ENCODE measurements around the gene SETD3.

Gene SETD3

DNA sequence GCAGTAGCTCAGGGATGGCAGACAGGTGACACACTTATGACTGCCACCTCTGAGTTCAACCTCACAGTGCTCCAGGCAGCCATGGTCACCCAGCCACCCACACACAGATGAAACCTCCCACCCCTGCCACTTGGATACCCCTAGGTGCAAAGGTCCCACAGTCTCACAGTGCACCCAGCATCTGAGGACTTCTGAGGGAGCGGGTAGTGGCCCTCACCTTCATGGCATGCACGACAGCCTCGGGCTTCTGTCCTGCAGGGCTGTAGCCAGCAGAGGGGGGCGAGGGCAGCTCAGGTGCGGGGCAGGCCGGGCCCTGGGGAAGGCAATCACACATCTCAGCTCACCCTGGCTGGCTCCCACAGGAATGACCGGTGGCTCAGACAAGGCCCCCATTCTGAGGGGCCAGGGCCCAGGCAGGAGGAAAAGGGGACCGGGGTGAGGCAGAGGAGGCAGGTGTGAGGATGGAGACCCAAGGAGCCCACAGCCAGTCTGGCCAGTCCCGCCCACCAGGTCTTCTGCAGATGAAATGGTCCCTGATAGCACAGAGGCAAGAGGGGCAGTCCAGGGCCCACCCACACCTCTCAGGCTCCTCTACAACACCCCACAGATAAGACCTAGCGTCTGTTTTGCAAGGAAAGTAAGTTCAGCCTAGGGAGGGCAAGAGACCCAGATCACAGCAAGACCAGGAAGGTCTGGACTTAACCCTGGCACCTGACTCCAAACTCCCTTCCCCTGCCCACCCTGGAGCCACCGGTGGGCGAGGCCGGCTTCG, 36.4 kb upstream of the SETD3 start:
- DNase-seq (ENCODE audit: low read depth): no peak

DNA sequence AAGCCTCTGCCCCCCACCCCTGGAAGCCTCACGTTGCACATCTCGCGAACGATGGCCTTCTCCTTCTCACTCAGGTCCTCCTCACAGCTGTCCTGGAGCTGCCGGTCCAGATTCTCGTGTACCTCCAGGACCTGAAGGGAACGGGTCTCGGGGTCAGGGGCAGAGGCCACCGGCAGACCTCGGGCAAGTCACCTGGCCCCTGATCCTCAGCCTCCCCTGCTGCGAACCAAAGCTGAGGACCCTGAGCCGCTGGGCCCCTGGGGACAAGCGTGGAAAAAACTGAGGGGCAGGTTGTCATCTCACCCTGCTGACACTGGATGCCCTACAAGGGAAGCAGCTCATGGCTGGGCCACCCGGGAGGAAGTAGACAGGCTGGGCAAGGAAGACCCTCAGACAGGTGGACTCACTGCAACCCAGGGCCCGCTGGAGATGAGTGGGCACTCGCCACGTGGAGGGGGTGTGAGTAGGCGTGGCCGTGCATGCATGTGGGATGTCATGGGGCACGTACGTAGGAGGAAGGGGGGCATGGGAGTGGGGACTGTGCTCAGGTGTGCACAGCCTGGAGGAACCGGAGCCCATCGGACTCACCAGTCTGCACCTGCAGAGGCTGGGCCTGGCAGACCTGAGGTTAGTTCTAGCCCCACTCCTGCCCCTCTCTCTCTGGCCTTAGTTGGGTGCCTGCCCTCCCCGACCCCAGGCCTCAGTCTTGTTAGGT, 35.7 kb upstream of the SETD3 start:
- DNase-seq (ENCODE audit: low read depth): no peak

GRCh38 chr14:99515301-99516155, 34.9 kb upstream of the SETD3 start:
- no peak for DNase-seq (ENCODE audit: low read depth)

DNA sequence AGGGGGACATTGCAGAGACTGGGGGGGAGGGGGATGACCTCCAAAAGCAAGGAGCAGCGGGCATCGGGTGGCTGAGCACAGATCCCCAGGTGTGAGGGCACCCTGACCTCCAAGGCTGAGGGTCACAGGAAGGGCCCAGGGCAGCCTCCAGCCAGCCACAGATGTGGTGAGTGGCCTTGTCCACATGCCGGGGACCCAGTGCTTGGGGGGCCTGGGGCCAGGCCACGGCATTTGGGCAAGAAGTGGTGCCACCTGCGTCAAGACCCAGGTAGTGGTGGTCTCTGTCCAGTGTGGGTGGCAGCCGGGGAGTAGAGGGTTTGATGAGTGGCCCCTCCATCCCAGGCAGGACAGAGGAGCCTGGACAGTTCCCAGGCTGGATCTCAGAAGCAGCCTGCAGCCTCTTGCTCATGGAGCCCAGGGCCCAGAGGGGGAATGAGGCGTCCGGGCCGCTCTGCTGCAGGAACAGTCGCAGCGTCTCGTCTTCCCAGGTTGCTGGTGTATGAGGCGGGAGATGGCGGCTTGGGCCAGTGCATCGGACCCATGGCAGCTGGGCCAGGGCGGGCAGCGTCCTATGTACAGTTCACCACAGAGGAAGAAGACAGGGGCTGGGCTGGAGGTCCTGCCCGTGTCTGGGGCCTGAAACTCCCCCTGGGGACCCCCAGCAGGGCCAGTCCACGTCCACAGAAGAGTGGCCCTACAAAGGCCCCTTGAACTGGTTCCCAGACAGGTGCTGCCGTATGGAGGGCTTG, 34.1 kb upstream of the SETD3 start:
- no peak for DNase-seq (ENCODE audit: low read depth)

- DNase-seq (ENCODE audit: low read depth): no peak
Measured at GRCh38 chr14:99513946-99514551, 33.4 kb upstream of the SETD3 start.

GRCh38 chr14:99513183-99513694, 32.6 kb upstream of the SETD3 start:
- no peak for DNase-seq (ENCODE audit: low read depth)

DNA sequence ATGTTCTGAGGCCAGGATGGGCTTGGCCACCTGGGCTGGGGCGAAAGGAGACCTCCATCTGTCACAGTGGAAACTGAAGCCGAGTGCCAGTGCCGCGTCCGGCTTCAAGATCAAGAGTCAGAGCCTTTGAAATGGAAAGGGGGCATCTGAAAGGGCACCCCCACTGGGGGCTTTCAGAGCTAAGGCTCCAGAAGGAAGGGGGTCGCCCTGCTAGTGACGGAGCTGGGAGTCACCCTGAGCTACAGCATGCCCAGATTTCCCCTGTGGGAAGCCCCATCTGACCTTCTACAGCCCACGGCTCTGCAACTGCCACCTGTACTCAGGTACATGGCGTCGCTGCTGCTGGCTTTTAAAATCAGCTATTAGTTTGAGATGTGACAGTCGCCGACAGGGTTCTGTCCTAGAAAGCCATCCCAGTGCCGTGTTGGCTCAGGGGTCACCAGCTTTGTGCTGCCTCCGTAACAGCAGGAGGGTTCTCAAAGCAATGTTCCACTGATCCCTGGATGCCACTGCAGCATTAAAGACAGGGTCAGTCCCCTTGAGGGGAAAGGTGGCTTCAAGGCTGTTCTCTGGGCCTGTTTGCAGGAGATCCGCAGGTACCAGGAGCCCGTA, 32.0 kb upstream of the SETD3 start:
- DNase-seq (ENCODE audit: low read depth): no peak

GRCh38 chr14:99512110-99512449, 31.4 kb upstream of the SETD3 start:
- DNase-seq (ENCODE audit: low read depth): no peak

- DNase-seq (ENCODE audit: low read depth): no peak
Measured at GRCh38 chr14:99511421-99512109, 30.9 kb upstream of the SETD3 start.

- no peak for DNase-seq (ENCODE audit: low read depth)
Measured at GRCh38 chr14:99510556-99511139, 30.0 kb upstream of the SETD3 start.

DNA sequence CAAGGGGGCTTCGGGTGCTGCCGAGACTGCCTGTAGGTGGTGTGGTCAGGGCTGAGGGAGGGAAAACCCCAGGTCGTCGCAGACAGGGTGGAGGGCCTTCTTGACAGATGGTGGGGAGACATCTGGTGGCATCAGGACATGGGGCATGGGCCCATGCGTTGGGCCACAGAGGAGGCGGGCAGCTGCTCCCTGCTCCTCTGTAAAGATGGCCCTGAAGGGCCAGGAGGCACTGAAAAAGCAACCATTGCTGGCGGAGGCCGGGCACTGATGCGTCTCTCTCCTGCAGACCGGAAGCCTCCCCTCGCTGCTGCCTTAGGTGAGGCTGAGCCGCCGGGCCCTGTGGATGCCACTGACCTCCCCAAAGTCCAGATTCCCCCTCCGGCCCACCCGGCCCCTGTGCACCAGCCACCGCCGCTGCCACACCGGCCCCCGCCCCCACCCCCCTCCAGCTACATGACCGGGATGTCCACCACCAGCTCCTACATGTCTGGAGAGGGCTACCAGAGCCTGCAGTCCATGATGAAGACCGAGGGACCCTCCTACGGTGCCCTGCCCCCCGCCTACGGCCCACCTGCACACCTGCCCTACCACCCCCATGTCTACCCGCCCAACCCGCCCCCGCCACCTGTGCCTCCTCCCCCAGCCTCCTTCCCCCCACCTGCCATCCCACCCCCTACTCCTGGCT, 29.4 kb upstream of the SETD3 start:
- no peak for DNase-seq (ENCODE audit: low read depth)

- DNase-seq (ENCODE audit: low read depth): no peak
Measured at GRCh38 chr14:99508896-99509629, 28.4 kb upstream of the SETD3 start.

DNA sequence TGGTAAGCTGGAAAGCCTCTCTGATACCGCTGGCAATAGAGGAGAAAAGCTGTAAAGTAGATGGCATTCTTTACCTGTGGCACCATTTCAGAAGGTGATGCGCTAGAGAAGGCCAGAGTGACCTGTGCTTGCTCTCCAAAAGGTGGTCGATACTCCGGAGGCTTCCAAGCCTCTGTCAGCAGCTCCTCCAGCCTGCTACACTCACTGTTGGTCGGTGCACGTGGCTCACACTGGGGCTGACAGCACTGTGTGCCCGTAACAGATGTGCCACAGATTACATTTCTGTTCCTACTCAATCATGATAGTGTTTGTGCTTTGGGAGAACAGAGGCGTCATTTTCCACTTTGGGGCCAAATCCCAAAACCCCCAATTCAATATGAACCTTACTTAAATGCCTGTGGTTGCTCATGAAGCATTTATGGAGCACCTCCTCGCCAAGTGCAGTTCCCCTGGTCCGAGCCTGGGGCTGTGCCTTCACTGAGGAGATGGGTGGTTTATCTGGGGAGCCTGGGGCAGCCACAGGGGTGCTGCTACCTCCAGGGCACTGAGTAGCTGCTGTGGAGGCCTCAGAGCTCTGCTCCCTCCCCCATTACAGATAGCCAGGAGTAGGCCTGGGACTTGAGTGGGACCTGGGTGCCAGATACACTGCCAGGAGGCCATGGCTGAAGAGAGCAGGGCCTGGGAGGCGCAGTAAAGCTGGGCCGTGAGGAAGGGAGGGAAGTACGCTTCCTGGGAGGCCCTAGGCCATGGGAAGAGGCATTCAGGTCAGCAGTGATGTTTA, 27.4 kb upstream of the SETD3 start:
- no peak for DNase-seq (ENCODE audit: low read depth)

DNA sequence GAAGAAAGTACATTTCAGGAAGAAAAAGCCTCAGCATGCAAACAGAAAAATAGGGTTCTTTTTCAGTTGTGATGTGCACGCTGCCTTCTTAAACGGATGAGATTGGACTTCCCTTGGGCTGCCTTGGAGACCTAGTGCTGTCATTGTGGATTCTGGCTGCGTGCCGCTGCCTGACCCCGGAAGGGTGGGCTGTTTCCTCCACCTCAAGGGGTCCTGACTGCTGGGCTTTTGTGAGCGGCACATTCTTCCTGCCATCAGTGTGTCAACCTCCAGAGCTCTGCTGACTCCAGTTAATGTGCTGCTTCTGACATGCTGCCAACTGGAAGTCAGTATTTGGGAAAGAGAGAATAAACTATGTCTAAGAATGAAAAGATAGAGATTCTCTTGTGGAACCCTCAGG, 25.6 kb upstream of the SETD3 start:
- DNase-seq (ENCODE audit: low read depth): no peak

DNA sequence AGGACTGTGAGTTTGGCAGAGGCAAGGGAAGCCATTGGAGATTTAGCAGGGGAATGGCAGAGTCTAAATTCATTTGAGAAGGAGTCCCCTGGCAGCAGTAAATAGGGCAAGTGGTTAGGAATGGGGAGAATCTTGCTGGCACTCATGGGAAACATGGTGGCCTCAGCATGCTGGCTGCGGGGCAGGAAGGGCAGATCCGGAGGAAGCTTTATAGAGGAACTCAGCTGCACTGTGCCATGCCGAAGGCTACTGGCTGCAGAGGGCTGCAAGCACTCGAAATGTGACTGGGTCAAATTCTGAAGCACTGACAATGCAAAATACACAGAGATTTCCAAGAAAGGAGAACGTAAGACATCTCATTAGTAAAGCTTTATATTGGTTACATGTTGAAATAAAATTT, 24.4 kb upstream of the SETD3 start:
- DNase-seq (ENCODE audit: low read depth): no peak

DNA sequence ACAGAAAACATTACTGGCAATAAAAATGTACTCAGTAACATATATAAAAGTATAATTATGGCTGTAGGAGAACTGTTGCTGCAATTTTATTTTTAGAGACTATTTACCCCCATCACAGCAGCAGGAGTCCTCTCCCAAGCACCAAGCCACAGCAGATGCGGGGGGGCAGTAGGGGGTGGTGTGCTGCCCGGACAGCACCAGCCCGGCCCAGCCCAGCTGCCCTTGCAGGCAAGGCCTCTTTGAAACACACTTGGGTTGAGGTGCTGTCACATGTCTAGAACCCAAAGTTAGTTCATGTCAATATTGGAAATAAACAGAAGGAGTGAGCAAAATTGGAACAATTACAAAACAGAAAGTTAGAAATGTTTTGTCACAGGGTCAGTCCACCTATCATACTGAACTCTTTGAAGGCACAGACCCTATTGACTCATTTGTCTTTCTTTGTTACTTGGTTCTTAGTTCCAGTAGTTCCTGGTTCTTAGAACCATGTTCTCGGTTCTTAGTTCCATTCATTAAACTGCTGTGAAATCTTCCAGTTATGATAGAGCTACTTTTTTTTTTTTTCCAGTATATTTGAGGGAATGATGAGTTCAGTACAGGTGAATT, 23.3 kb upstream of the SETD3 start:
- no peak for DNase-seq (ENCODE audit: low read depth)

DNA sequence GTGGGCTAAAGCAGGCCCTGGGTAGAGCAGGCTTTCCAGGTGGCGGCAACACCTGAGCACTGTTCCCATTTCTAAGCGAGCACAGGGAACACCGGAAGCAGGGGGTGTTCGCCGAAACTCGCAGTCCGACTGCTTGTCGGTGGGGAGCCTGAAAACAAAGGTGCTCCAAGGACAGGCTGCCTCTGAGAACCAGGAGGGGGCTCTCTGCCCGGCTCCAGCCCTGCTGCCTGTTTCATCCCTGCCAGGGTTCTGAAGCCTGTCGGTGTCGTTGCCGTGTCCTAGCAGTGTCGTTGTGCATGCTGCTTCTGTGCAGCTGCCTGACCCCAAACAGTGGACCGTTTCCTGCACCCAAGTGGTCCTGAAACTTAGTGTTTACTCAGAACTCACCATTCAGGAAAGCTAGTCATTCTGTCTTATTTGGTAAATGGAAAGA, 22.3 kb upstream of the SETD3 start:
- no peak for DNase-seq (ENCODE audit: low read depth)
